VCaP (cell line): ENCODE results near the gene NR4A1.

Experiments
- H3K27ac ChIP-seq: fragments of 450-650 bp; 2 replicates; pipeline ENCODE4 v1.5.1; 2017
- TF ChIP-seq, protein P1 (sequence below): fragments of 450-650 bp; conservative IDR thresholded peaks from 2 replicates; pipeline ENCODE4 v1.5.1; 2017; ENCODE audit warnings: mild to moderate bottlenecking, moderate library complexity

NR4A1 gene

DNA sequence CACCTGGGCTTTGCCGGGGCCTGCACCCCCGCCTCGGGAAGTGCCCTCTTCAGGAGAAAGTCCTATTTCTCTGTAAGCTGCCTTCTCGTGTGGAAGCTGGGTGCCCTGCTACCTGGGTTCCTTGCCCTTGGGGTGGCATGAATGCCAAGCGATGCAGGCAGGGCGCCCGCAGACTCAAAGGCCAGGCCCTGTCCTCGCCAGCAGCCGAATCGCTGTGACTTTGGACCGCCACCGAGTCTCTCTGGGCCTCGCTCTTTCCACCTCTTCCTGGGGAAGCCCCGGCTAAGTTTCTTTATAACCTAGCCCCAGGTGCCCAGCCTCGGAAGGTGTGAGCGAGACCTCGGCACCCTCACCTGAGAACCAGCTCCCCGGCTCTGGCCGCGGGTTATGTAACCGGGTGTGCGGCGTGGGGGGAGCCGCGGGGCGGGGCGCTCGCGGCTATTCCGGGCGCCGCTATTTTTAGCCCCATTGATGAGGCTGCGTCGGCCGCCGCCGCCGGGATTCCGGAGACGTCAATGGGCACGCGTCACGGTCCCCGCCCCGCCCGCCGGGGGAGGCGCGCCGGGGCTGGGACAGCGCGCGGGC, 14.6 kb upstream of the NR4A1 start:
- H3K27ac ChIP-seq, result peak overlapping the region; percentile 90
- TF ChIP-seq, protein P1, sequence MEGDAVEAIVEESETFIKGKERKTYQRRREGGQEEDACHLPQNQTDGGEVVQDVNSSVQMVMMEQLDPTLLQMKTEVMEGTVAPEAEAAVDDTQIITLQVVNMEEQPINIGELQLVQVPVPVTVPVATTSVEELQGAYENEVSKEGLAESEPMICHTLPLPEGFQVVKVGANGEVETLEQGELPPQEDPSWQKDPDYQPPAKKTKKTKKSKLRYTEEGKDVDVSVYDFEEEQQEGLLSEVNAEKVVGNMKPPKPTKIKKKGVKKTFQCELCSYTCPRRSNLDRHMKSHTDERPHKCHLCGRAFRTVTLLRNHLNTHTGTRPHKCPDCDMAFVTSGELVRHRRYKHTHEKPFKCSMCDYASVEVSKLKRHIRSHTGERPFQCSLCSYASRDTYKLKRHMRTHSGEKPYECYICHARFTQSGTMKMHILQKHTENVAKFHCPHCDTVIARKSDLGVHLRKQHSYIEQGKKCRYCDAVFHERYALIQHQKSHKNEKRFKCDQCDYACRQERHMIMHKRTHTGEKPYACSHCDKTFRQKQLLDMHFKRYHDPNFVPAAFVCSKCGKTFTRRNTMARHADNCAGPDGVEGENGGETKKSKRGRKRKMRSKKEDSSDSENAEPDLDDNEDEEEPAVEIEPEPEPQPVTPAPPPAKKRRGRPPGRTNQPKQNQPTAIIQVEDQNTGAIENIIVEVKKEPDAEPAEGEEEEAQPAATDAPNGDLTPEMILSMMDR, result no peak

DNA sequence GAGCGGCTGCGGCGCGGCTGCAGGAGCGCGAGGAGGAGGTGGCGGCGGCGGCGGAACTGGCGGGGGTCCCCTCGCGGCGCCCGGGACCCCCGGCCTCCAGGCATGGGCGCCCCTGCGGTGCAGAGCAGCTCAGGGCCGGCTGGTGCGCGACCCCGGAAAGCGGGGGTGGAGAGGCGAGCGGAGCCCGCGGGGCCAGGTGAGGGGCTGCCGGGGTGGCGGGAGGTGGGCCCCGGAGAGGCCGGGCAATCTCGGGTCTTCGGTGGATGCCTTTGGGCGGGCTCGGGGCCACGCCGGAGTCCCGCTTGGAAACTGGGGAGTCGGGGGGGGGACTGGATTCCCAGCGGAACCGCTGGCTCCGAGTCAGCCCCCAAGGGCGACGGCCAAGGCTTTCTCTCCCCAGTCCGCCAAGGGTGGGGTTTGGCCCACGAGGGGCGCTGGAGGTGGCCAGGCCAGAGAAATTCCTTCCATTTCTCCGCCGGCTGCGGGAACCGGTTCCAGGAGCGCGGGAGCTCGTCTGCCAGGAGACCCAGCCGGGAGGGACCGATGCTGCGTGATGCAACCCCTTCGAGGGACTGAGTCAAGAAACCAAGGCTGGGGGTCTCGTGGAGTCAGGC, 13.9 kb upstream of the NR4A1 start:
- TF ChIP-seq, protein P1, result peak; percentile 36
- peak overlapping the region; percentile 90 for H3K27ac ChIP-seq

DNA sequence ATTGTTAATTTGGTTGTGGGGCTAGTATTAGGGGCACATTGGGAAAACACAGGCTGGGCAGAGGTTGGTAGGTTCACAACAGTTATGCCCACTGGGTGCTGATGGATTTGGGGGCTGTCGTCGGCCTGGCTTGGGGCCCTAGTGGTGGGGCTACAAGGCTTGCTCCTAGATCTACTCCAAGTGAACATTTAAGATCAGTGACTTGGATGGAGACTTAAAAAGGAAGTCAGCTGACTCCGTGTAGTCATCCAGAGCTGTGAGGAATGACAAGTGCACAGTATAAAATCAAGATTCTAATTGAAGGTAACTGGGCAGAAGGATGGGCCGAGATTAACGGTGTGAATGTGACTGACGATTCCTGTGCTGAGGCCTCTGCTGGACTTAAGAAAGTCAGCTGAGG, 12.8 kb upstream of the NR4A1 start:
- TF ChIP-seq, protein P1, result no peak
- H3K27ac ChIP-seq, result peak overlapping the region; percentile 90

DNA sequence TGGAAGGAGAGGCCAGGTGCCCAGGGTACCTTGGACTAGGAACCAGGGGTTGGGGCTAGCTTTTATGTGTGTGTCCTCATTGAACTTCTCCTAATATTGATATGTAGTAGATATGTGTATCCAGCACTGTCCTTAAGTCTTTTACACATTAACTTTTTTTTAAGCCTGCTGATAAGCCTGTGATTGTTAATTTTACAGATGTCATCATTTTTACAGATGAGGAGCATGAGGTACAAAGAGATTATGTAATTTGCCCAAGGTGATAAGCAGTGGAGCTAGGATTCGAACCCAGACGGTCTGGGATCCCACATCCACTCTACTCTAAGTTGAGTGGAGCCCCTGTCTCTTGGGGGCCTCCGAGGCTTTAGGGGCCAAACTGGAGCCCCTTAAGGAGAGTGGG, 10.2 kb upstream of the NR4A1 start:
- H3K27ac ChIP-seq, result no peak overlapping the region
- TF ChIP-seq, protein P1, result no peak

DNA sequence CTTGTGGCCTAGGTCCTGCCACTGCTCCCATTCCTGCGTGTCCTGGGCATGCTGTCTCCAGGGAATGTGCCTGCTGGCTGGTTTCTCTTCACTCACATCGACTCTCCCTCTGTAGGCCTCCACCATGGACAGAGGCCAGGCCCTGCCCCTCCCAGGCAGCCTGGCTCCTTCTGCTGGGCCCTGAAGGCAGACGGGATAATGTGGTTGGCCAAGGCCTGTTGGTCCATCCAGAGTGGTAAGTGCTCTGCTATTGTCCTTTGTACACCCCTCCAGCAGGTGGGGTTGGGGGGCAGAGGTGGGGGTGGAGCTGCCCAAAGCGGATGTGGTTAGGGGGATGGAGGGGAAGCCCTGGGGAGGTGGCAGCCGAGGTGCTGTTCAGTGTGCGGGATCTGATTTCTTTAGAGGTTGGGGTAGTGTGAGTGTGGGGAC, 9.5 kb upstream of the NR4A1 start:
- TF ChIP-seq, protein P1, result no peak
- no peak overlapping the region for H3K27ac ChIP-seq

DNA sequence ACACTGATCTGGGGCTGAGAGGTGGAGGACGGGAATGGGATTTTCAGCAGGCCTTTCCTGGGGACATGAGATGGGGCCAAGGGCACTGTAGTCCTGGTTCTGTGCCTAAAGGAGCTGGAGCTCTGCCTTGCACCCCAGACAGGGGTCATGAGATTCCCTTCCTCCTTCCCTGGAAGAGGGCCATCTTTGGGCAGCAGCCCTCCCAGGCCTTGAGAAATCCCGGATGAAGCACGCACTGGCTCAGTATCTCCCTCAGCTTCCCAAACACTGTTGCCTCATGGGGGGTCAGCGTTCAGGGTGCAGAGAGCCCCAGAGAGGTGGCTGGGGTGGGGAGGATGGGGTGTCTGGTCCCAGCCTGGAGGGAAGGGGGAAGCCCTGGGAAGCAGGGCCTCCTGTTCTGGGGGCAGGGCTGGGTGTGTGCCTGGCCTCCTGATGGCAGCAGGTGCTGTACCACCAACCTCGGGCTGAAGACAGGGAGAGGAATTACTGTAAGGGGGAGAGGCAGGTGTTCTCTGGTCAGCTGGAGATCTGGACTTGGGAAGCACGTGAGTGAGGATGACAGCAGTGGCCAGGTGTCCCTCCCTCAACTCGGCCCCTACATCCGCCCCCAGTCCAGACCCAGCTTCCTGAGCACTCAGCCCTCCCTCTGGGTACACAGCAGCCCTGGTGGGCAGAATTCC, 8.4 kb upstream of the NR4A1 start:
- TF ChIP-seq, protein P1, result no peak

DNA sequence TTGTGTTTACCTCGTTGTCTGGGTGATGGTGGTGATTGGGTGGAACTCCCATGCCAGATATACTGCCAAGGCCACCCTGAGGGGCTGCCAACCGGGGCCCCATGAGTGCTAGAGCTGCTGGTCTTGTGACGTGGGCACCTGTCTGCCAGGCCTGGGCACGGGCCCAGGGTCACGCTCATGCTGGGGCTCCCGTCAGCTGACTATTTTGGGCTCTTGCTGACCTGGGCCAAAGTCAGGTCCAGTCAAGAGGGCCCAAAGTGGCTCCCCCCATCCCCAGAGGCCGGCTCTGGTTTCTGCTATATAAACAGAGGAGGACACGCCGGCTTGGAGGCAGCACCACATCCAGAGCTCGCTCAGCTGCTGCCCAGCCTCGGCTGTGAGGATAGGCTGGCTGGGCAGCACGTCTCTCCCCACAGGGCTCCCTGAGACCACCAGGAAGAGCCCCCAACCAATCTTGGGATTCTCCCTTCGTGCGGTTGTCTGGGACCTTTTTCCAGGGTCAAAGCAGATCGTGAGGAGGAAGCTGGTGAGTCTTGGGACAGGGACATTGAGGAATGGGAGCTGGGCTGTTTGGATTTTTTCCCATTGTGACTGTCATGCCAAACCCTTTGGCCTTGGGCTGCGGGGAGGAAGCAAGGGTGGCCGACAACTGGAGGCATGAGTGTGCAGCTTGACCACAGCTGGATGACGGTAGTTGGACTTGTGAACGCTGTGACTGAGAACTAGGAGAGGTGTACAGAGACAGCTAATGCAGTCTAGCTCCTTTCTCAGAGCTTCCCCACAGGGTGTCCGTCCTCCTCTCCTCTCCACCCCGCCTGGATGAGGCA, 7.6 kb upstream of the NR4A1 start:
- H3K27ac ChIP-seq, result peak overlapping the region; percentile 52
- TF ChIP-seq, protein P1, result no peak

More for the DNA sequence above, 8.4 kb upstream of the NR4A1 start:
- peak overlapping the region; percentile 52 for H3K27ac ChIP-seq
